WTC11 (cell line): Measurements from ENCODE around the gene AWAT1. TPM values are rescaled to one million over a fixed set of nuclear protein-coding genes. Genes with fewer than 3 reads are reported as not detected.

Experiments used
- ATAC-seq: fragments of 200-7000 bp; cut with Tn5 transposase; 2 replicates; pipeline ENCODE4 v1.10.0; 2021; ENCODE audit warnings: mild to moderate bottlenecking, moderate library complexity
- CTCF ChIA-PET: fragments of 300-600 bp; sonication (Branson Sonifier 250); formaldehyde crosslinking; loops from one replicate; lab custom pipeline; 2021; ENCODE audit warnings: antibody characterized with exemption; lab: Charles Lee
- POLR2A ChIA-PET: fragments of 350-600 bp; sonication (Branson Sonifier 250); formaldehyde crosslinking; loops from one replicate; lab custom pipeline; 2021; ENCODE audit warnings: antibody characterized with exemption; lab: Charles Lee
- DNase-seq: peaks from one replicate; pipeline ENCODE4 v3.0.0; 2021; ENCODE audit warnings: low spot score
- H3K27ac Mint-ChIP-seq: 2 replicates; pipeline ENCODE4 v1.8.0; 2021; ENCODE audit warnings: mixed read lengths
- H3K27me3 Mint-ChIP-seq: 2 replicates; pipeline ENCODE4 v1.8.0; 2021; ENCODE audit warnings: low read depth, mild to moderate bottlenecking, moderate library complexity, mixed read lengths
- H3K36me3 Mint-ChIP-seq: 2 replicates; pipeline ENCODE4 v1.8.0; 2021; ENCODE audit warnings: mixed read lengths
- H3K4me1 Mint-ChIP-seq: 2 replicates; pipeline ENCODE4 v1.8.0; 2022; ENCODE audit warnings: mixed read lengths
- H3K4me3 Mint-ChIP-seq: 2 replicates; pipeline ENCODE4 v1.8.0; 2021; ENCODE audit warnings: mild to moderate bottlenecking, moderate library complexity, mixed read lengths
- H3K9me3 Mint-ChIP-seq: 2 replicates; pipeline ENCODE4 v1.8.0; 2021; ENCODE audit warnings: mixed read lengths
- ATF1 ChIP-seq: sonication (generic); formaldehyde crosslinking; IDR thresholded peaks from 2 replicates; pipeline ENCODE4 v1.8.1; 2023; ENCODE audit warnings: mild to moderate bottlenecking, moderate library complexity, missing genetic modification reagents
- ELF4 ChIP-seq: sonication (generic); formaldehyde crosslinking; IDR thresholded peaks from 2 replicates; pipeline ENCODE4 v1.8.1; 2022; ENCODE audit warnings: low read depth, mild to moderate bottlenecking, moderate library complexity, missing genetic modification reagents
- ESRRA ChIP-seq: sonication (generic); formaldehyde crosslinking; IDR thresholded peaks from 2 replicates; pipeline ENCODE4 v1.8.1; 2022; ENCODE audit warnings: mild to moderate bottlenecking, missing genetic modification reagents, borderline replicate concordance
- ETV6 ChIP-seq: sonication (generic); formaldehyde crosslinking; IDR thresholded peaks from 2 replicates; pipeline ENCODE4 v1.8.1; 2022; ENCODE audit warnings: mild to moderate bottlenecking, missing genetic modification reagents
- FOXJ3 ChIP-seq: sonication (generic); formaldehyde crosslinking; IDR thresholded peaks from 2 replicates; pipeline ENCODE4 v1.9.0; 2021; ENCODE audit warnings: missing genetic modification reagents, mild to moderate bottlenecking, borderline replicate concordance
- HMGA2 ChIP-seq: fragments of 250-450 bp; sonication (Bioruptor Pico); IDR thresholded peaks from 2 replicates; pipeline ENCODE4 v1.4.0; 2021; ENCODE audit warnings: mild to moderate bottlenecking, moderate library complexity
- IRF2 ChIP-seq: sonication (generic); formaldehyde crosslinking; IDR thresholded peaks from 2 replicates; pipeline ENCODE4 v1.8.0; 2022; ENCODE audit warnings: low read depth, missing genetic modification reagents, borderline replicate concordance
- JAZF1 ChIP-seq: fragments of 250-450 bp; sonication (Bioruptor Pico); IDR thresholded peaks from 2 replicates; pipeline ENCODE4 v1.9.0; 2021; ENCODE audit warnings: moderate library complexity, mild to moderate bottlenecking, inconsistent platforms
- NFATC4 ChIP-seq: fragments of 250-450 bp; sonication (Bioruptor Pico); IDR thresholded peaks from 2 replicates; pipeline ENCODE4 v1.9.0; 2021; ENCODE audit warnings: mild to moderate bottlenecking
- NFE2L1 ChIP-seq: sonication (generic); formaldehyde crosslinking; IDR thresholded peaks from 2 replicates; pipeline ENCODE4 v1.8.1; 2023; ENCODE audit warnings: missing genetic modification reagents
- NR1H2 ChIP-seq: sonication (generic); formaldehyde crosslinking; IDR thresholded peaks from 2 replicates; pipeline ENCODE4 v1.9.0; 2021; ENCODE audit warnings: mild to moderate bottlenecking, moderate library complexity, missing genetic modification reagents
- NR2C2 ChIP-seq: sonication (generic); formaldehyde crosslinking; IDR thresholded peaks from 2 replicates; pipeline ENCODE4 v1.8.0; 2022; ENCODE audit warnings: mild to moderate bottlenecking, missing genetic modification reagents
- RORB ChIP-seq: fragments of 250-450 bp; sonication (Bioruptor Pico); IDR thresholded peaks from 2 replicates; pipeline ENCODE4 v1.9.0; 2021; ENCODE audit warnings: mild to moderate bottlenecking
- SMAD4 ChIP-seq: sonication (generic); formaldehyde crosslinking; IDR thresholded peaks from 2 replicates; pipeline ENCODE4 v1.8.0; 2022; ENCODE audit warnings: mild to moderate bottlenecking, missing genetic modification reagents
- SOX15 ChIP-seq: fragments of 250-450 bp; sonication (Bioruptor Pico); IDR thresholded peaks from 2 replicates; pipeline ENCODE4 v1.9.0; 2021; ENCODE audit warnings: mild to moderate bottlenecking
- ZNF232 ChIP-seq: sonication (generic); formaldehyde crosslinking; IDR thresholded peaks from 2 replicates; pipeline ENCODE4 v1.8.0; 2022; ENCODE audit warnings: mild to moderate bottlenecking, missing genetic modification reagents
- ZNF263 ChIP-seq: sonication (generic); formaldehyde crosslinking; IDR thresholded peaks from 2 replicates; pipeline ENCODE4 v1.8.1; 2022; ENCODE audit warnings: low read depth, mild to moderate bottlenecking, moderate library complexity, missing genetic modification reagents
- ZNF416 ChIP-seq: fragments of 250-450 bp; sonication (Bioruptor Pico); IDR thresholded peaks from 2 replicates; pipeline ENCODE4 v1.9.0; 2021; ENCODE audit warnings: mild to moderate bottlenecking, inconsistent platforms
- ZNF423 ChIP-seq: fragments of 250-450 bp; sonication (Bioruptor Pico); IDR thresholded peaks from 2 replicates; pipeline ENCODE4 v2.1.2; 2022; ENCODE audit warnings: mild to moderate bottlenecking, moderate library complexity
- total RNA-seq: library from RNA; stranded (reverse); gene quantifications from 3 replicates; pipeline ENCODE4 v1.2.3, GENCODE V29; 2021
- TF ChIP-seq, protein P1 (sequence below): sonication (generic); formaldehyde crosslinking; IDR thresholded peaks from 2 replicates; pipeline ENCODE4 v1.8.1; 2022; ENCODE audit warnings: mild to moderate bottlenecking, missing genetic modification reagents, moderate library complexity, borderline replicate concordance
- TF ChIP-seq, protein P2 (sequence below): sonication (generic); formaldehyde crosslinking; IDR thresholded peaks from 2 replicates; pipeline ENCODE4 v1.8.1; 2022; ENCODE audit warnings: mild to moderate bottlenecking, moderate library complexity, missing genetic modification reagents
- TF ChIP-seq, protein P3 (sequence below): sonication (generic); formaldehyde crosslinking; IDR thresholded peaks from 2 replicates; pipeline ENCODE4 v1.8.0; 2022; ENCODE audit warnings: missing genetic modification reagents
- TF ChIP-seq, protein P4 (sequence below): sonication (generic); formaldehyde crosslinking; IDR thresholded peaks from 2 replicates; pipeline ENCODE4 v1.8.0; 2022; ENCODE audit warnings: mild to moderate bottlenecking, missing genetic modification reagents
- TF ChIP-seq, protein P5 (sequence below): sonication (generic); formaldehyde crosslinking; IDR thresholded peaks from 2 replicates; pipeline ENCODE4 v1.8.1; 2022; ENCODE audit warnings: missing genetic modification reagents, borderline replicate concordance
- TF ChIP-seq, protein P6 (sequence below): sonication (generic); formaldehyde crosslinking; IDR thresholded peaks from 2 replicates; pipeline ENCODE4 v1.8.0; 2022; ENCODE audit warnings: mild to moderate bottlenecking, missing genetic modification reagents

Gene AWAT1
- total RNA-seq, 1 experiment from 2014 or later, result not detected

DNA sequence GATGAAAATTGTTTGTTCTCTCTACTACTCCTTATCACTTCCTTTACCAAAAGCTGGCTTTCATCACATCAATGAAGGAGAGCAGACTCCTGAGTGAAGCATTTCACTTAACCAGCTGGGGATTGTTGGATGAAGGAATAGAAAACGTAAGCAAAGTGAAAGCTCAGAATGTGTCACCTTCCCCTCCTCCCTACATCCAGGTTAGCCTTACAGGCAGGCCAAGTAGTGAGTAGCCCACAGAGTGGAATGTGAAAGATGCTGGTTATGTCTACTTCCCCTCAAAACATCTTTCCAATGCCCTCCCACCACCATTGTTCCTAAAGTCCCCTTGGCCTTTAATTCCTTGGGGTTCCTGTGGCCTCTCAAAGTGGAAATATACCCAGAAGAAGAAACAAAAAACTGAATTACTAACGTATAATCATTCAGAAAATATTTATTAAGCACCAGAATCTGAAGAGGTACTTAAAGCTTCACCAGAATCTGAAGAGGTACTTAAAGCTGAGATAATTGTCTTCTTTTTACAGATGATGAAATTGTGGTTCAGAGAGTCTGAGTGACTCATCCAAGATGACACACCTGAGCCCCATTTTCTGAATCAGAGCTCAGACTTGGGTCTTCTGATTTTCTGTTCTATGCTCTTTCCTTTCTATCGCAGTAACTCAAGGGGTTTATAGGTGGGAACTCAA, 19.1 kb downstream of the AWAT1 start:
- ChIA-PET CTCF (interaction anchor here (1.6 kb wide), 1 partner anchor 9 kb away, joined by 5 read pairs; no protein-coding TSS in a partner anchor), POLR2A (no interaction called here)
- Mint-ChIP-seq H3K36me3 (no peaks in the 10 kb centered on the region), H3K27me3 (no peaks in the 10 kb centered on the region; the same call in 1 of the 2 replicates), H3K27ac (peak overlapping the region; percentile 54), H3K4me1 (peaks cover 25% of the 10 kb centered on the region), H3K9me3 (no peaks in the 10 kb centered on the region; the same call in 1 of the 2 replicates), H3K4me3 (no peak overlapping the region)
- TF ChIP-seq NFATC4 (CRISPR knock-in tag), result no peak
- no peak for TF ChIP-seq ETV6
- TF ChIP-seq, protein P1, sequence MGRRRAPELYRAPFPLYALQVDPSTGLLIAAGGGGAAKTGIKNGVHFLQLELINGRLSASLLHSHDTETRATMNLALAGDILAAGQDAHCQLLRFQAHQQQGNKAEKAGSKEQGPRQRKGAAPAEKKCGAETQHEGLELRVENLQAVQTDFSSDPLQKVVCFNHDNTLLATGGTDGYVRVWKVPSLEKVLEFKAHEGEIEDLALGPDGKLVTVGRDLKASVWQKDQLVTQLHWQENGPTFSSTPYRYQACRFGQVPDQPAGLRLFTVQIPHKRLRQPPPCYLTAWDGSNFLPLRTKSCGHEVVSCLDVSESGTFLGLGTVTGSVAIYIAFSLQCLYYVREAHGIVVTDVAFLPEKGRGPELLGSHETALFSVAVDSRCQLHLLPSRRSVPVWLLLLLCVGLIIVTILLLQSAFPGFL, result no peak
- TF ChIP-seq ATF1 (CRISPR knock-in tag), result no peak
- no peak for TF ChIP-seq NFE2L1 (CRISPR knock-in tag)
- TF ChIP-seq NR1H2 (CRISPR knock-in tag), result no peak
- TF ChIP-seq, protein P2, sequence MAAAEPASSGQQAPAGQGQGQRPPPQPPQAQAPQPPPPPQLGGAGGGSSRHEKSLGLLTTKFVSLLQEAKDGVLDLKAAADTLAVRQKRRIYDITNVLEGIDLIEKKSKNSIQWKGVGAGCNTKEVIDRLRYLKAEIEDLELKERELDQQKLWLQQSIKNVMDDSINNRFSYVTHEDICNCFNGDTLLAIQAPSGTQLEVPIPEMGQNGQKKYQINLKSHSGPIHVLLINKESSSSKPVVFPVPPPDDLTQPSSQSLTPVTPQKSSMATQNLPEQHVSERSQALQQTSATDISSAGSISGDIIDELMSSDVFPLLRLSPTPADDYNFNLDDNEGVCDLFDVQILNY (CRISPR knock-in tag), result no peak
- TF ChIP-seq FOXJ3 (CRISPR knock-in tag), result no peak
- TF ChIP-seq ZNF423 (CRISPR knock-in tag), result no peak
- no peak for TF ChIP-seq ELF4 (CRISPR knock-in tag)
- TF ChIP-seq, protein P3, sequence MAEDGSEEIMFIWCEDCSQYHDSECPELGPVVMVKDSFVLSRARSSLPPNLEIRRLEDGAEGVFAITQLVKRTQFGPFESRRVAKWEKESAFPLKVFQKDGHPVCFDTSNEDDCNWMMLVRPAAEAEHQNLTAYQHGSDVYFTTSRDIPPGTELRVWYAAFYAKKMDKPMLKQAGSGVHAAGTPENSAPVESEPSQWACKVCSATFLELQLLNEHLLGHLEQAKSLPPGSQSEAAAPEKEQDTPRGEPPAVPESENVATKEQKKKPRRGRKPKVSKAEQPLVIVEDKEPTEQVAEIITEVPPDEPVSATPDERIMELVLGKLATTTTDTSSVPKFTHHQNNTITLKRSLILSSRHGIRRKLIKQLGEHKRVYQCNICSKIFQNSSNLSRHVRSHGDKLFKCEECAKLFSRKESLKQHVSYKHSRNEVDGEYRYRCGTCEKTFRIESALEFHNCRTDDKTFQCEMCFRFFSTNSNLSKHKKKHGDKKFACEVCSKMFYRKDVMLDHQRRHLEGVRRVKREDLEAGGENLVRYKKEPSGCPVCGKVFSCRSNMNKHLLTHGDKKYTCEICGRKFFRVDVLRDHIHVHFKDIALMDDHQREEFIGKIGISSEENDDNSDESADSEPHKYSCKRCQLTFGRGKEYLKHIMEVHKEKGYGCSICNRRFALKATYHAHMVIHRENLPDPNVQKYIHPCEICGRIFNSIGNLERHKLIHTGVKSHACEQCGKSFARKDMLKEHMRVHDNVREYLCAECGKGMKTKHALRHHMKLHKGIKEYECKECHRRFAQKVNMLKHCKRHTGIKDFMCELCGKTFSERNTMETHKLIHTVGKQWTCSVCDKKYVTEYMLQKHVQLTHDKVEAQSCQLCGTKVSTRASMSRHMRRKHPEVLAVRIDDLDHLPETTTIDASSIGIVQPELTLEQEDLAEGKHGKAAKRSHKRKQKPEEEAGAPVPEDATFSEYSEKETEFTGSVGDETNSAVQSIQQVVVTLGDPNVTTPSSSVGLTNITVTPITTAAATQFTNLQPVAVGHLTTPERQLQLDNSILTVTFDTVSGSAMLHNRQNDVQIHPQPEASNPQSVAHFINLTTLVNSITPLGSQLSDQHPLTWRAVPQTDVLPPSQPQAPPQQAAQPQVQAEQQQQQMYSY (CRISPR knock-in tag), result no peak
- TF ChIP-seq SMAD4 (CRISPR knock-in tag), result no peak
- no peak for TF ChIP-seq SOX15 (CRISPR knock-in tag)
- TF ChIP-seq, protein P4, sequence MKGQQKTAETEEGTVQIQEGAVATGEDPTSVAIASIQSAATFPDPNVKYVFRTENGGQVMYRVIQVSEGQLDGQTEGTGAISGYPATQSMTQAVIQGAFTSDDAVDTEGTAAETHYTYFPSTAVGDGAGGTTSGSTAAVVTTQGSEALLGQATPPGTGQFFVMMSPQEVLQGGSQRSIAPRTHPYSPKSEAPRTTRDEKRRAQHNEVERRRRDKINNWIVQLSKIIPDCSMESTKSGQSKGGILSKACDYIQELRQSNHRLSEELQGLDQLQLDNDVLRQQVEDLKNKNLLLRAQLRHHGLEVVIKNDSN (CRISPR knock-in tag), result no peak
- TF ChIP-seq, protein P5, sequence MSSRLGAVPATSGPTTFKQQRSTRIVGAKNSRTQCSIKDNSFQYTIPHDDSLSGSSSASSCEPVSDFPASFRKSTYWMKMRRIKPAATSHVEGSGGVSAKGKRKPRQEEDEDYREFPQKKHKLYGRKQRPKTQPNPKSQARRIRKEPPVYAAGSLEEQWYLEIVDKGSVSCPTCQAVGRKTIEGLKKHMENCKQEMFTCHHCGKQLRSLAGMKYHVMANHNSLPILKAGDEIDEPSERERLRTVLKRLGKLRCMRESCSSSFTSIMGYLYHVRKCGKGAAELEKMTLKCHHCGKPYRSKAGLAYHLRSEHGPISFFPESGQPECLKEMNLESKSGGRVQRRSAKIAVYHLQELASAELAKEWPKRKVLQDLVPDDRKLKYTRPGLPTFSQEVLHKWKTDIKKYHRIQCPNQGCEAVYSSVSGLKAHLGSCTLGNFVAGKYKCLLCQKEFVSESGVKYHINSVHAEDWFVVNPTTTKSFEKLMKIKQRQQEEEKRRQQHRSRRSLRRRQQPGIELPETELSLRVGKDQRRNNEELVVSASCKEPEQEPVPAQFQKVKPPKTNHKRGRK (CRISPR knock-in tag), result no peak
- TF ChIP-seq JAZF1, result no peak
- TF ChIP-seq ZNF232 (CRISPR knock-in tag), result no peak
- DNase-seq, result no peak
- no peak for ATAC-seq

DNA sequence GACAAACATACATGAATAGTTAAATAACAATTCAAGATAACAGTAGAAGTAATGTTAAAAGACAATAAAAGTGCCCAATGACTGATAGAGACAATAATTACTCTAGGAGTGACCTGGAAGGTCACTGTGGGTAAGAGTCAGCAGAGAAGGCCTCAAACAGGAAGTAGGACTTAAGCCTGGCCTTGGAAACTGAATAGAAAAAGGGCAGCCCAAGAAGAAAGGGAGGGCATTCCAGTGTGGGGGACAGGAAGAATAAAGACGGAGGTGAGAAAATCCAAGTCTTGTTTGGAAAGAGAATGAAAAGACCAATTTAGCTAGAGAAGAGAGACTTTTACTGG, 19.6 kb downstream of the AWAT1 start:
- H3K36me3 Mint-ChIP-seq, result no peaks in the 10 kb centered on the region
- H3K27me3 Mint-ChIP-seq, result no peaks in the 10 kb centered on the region; the same call in 1 of the 2 replicates
- no peak overlapping the region for H3K4me3 Mint-ChIP-seq
- H3K4me1 Mint-ChIP-seq, result peaks cover 25% of the 10 kb centered on the region
- ChIA-PET CTCF (interaction anchor here (1.6 kb wide), 1 partner anchor 9 kb away, joined by 5 read pairs; no protein-coding TSS in a partner anchor), POLR2A (no interaction called here)
- no peak for ATAC-seq
- H3K27ac Mint-ChIP-seq, result peak overlapping the region; percentile 54
- DNase-seq, result no peak
- H3K9me3 Mint-ChIP-seq, result no peaks in the 10 kb centered on the region; the same call in 1 of the 2 replicates
- TF ChIP-seq HMGA2 (CRISPR knock-in tag), result no peak
- no peak for TF ChIP-seq RORB (CRISPR knock-in tag)
- no peak for TF ChIP-seq NFATC4 (CRISPR knock-in tag)
- no peak for TF ChIP-seq ZNF232 (CRISPR knock-in tag)
- TF ChIP-seq, protein P6, sequence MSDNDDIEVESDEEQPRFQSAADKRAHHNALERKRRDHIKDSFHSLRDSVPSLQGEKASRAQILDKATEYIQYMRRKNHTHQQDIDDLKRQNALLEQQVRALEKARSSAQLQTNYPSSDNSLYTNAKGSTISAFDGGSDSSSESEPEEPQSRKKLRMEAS, result no peak
- no peak for TF ChIP-seq ZNF263 (CRISPR knock-in tag)
- TF ChIP-seq IRF2 (CRISPR knock-in tag), result no peak
- TF ChIP-seq ESRRA (CRISPR knock-in tag), result no peak
- no peak for TF ChIP-seq NR2C2 (CRISPR knock-in tag)
- no peak for TF ChIP-seq ZNF416 (CRISPR knock-in tag)
- TF ChIP-seq, protein P3 (CRISPR knock-in tag), result no peak
